ENCODE data around the gene TNNI2. TPM values are rescaled to one million over a fixed set of nuclear protein-coding genes. Genes with fewer than 3 reads are reported as not detected.
"Not testable (repeated sequence)": the region's sequence is repeated elsewhere in the genome, so short reads cannot be mapped to it uniquely, and the experiment has no call there.

The TNNI2 gene
- total RNA-seq, 4 donors from 2014 or later: 4.7 to 23.9 (median 9.3) TPM; not detected in 1

- Histone ChIP-seq H3K9me3 (no peaks in the 10 kb centered on the region), H3K36me3 (no peaks in the 10 kb centered on the region), H3K27me3 (no peaks in the 10 kb centered on the region), H3K4me3 (no peak overlapping the region), H3K4me1 (peaks cover 0 to 25% (median 15%) of the 10 kb centered on the region in 4 donors), H3K27ac (no peak overlapping the region)
- peak in 1 of 3 donors; percentile 42 for DNase-seq
- no peak for TF ChIP-seq POLR2A (IDR thresholded peaks at IDR 0.05)
- TF ChIP-seq, protein P1, sequence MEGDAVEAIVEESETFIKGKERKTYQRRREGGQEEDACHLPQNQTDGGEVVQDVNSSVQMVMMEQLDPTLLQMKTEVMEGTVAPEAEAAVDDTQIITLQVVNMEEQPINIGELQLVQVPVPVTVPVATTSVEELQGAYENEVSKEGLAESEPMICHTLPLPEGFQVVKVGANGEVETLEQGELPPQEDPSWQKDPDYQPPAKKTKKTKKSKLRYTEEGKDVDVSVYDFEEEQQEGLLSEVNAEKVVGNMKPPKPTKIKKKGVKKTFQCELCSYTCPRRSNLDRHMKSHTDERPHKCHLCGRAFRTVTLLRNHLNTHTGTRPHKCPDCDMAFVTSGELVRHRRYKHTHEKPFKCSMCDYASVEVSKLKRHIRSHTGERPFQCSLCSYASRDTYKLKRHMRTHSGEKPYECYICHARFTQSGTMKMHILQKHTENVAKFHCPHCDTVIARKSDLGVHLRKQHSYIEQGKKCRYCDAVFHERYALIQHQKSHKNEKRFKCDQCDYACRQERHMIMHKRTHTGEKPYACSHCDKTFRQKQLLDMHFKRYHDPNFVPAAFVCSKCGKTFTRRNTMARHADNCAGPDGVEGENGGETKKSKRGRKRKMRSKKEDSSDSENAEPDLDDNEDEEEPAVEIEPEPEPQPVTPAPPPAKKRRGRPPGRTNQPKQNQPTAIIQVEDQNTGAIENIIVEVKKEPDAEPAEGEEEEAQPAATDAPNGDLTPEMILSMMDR (IDR thresholded peaks at IDR 0.05): no peak
Observed at GRCh38 chr11:1883346-1884302, 44.8 kb downstream of the TNNI2 start.

DNA sequence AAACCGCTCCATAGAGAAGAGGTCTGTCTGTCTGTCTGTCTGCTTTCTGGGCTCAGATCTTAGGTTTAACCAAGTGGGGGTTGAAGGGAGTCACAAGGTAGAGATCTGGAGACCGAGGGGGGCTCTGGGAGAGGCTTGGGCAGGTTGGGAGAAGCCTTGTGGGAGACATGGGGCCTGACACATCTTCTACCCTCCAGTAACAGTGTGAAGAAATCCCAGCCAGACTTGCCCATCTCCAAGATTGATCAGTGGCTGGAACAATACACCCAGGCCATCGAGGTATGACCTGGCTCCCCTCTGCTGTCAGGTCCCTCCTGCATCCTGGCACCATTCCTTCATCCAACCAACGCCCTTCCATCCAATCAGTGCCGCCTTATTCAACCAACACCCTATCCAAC, 45.5 kb downstream of the TNNI2 start:
- DNase-seq: no peak
- Histone ChIP-seq H3K27me3 (no peaks in the 10 kb centered on the region), H3K9me3 (no peaks in the 10 kb centered on the region), H3K36me3 (no peaks in the 10 kb centered on the region), H3K27ac (no peak overlapping the region), H3K4me1 (peaks cover 0 to 32% (median 15%) of the 10 kb centered on the region in 4 donors), H3K4me3 (no peak overlapping the region)
- TF ChIP-seq, protein P1 (IDR thresholded peaks at IDR 0.05): no peak

- H3K27ac ChIP-seq, H3K9me3 ChIP-seq: not testable (repeated sequence)
Observed at GRCh38 chr11:1886551-1886950, 47.8 kb downstream of the TNNI2 start.

DNA sequence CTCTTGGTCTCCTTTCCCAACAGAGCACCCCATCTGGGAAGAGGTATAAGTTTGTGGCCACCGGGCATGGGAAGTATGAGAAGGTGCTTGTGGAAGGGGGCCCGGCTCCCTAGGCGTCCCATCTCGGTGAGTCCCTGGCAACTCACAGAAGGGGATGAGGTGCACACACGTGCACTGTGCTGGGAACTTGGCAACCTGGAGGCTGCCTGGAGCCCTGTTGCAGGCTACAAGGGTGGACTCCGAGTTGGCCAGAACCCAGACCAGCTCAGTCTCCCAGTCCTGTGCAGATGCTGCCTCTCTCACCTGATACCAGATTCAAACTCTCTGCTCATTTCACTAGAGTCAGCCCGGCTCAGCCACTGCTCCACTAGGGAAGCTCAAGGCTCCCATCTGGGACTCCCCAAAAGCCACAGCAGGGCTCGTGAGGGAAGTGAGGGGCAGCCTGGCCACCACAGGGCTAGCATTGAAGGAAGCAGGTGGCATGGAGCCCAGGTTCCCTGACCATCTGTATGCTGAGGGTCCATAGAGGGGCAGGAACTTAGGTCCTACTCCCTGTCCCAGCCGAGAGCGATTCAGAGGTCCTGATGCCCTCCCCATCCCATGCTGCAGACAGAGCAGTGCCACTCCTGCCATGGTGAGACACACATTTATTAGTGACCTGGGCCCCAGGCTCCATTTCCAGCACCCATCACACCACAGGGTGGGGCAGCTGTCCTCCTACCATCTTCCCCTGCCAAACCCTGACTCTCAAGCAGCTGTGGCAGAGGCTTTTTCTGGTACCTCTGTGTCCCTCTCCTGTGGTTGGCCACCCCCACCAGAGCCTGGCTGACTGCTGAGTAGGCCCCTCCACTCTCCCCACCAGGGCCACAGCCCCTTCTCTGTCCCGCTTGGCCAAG, 48.9 kb downstream of the TNNI2 start:
- Histone ChIP-seq H3K9me3 (no peaks in the 10 kb centered on the region), H3K4me3 (no peak overlapping the region), H3K27ac (no peak overlapping the region), H3K36me3 (no peaks in the 10 kb centered on the region), H3K27me3 (no peaks in the 10 kb centered on the region), H3K4me1 (peaks cover 0 to 17% (median 0%) of the 10 kb centered on the region in 4 donors)
- TF ChIP-seq, protein P1 (IDR thresholded peaks at IDR 0.05): no peak
- TF ChIP-seq POLR2A (IDR thresholded peaks at IDR 0.05): no peak
- peak in 1 of 3 donors; percentile 42 for DNase-seq

More at GRCh38 chr11:1886551-1886950, 47.8 kb downstream of the TNNI2 start:
- peaks cover 0 to 26% (median 9%) of the 10 kb centered on the region in 4 donors for H3K4me1 ChIP-seq
- not testable (repeated sequence) for H3K36me3 ChIP-seq, H3K27me3 ChIP-seq, H3K4me3 ChIP-seq, DNase-seq

GRCh38 chr11:1888347-1888753, 49.6 kb downstream of the TNNI2 start:
- no peak for TF ChIP-seq POLR2A (IDR thresholded peaks at IDR 0.05)
- TF ChIP-seq, protein P1 (IDR thresholded peaks at IDR 0.05): no peak
- no peak overlapping the region for H3K27ac ChIP-seq
- H3K4me3 ChIP-seq: no peak overlapping the region
- no peaks in the 10 kb centered on the region for H3K27me3 ChIP-seq
- H3K4me1 ChIP-seq: peaks cover 0 to 17% (median 0%) of the 10 kb centered on the region in 4 donors
- H3K36me3 ChIP-seq: no peaks in the 10 kb centered on the region
- no peaks in the 10 kb centered on the region for H3K9me3 ChIP-seq
- peak in 1 of 3 donors; percentile 41 for DNase-seq
